ENCODE data around the gene SPINDOC.

GRCh38 chr11:63866211-63866610 is 53.0 kb downstream of the SPINDOC start:
- TF ChIP-seq POLR2A (IDR thresholded peaks at IDR 0.05), result no peak
- TF ChIP-seq CTCF (IDR thresholded peaks at IDR 0.05), result no peak
- TF ChIP-seq EP300 (IDR thresholded peaks at IDR 0.05; ENCODE audit: low read depth), result no peak
